IPS DF 4.7 (cell line): ENCODE results near the gene FDX1.

ENCODE experiments used
- DNase-seq: peaks from one replicate; pipeline ENCODE4 v3.0.0-alpha.2; 2013; ENCODE audit warnings: low spot score; ENCODE audit errors: extremely low read depth

The FDX1 gene

GRCh38 chr11:110431051-110431672, 1.4 kb downstream of the FDX1 start:
- no peak for DNase-seq

GRCh38 chr11:110431674-110432073, 1.9 kb downstream of the FDX1 start:
- no peak for DNase-seq

GRCh38 chr11:110432713-110433392, 3.1 kb downstream of the FDX1 start:
- no peak for DNase-seq

- DNase-seq, result no peak
These were observed 3.9 kb downstream of the FDX1 start for GRCh38 chr11:110433393-110434333.

- DNase-seq, result no peak
These were observed 5.4 kb downstream of the FDX1 start for GRCh38 chr11:110434952-110435779.

GRCh38 chr11:110435780-110436717, 6.3 kb downstream of the FDX1 start:
- DNase-seq, result no peak

- DNase-seq, result no peak
These were observed 8.3 kb downstream of the FDX1 start for GRCh38 chr11:110438017-110438416.

GRCh38 chr11:110445437-110445836, 15.7 kb downstream of the FDX1 start:
- DNase-seq, result no peak

GRCh38 chr11:110446061-110446460, 16.3 kb downstream of the FDX1 start:
- DNase-seq, result no peak

GRCh38 chr11:110446594-110446993, 16.8 kb downstream of the FDX1 start:
- DNase-seq, result no peak

GRCh38 chr11:110447343-110447742, 17.6 kb downstream of the FDX1 start:
- DNase-seq, result no peak

GRCh38 chr11:110447897-110448745, 18.4 kb downstream of the FDX1 start:
- DNase-seq, result no peak

- DNase-seq, result no peak
These were observed 20.5 kb downstream of the FDX1 start for GRCh38 chr11:110450246-110450645.

GRCh38 chr11:110452720-110453119, 23.0 kb downstream of the FDX1 start:
- DNase-seq, result no peak

- no peak for DNase-seq
These were observed 24.1 kb downstream of the FDX1 start for GRCh38 chr11:110453684-110454354.

GRCh38 chr11:110454609-110455008, 24.9 kb downstream of the FDX1 start:
- no peak for DNase-seq

- DNase-seq, result no peak
These were observed 26.0 kb downstream of the FDX1 start for GRCh38 chr11:110455718-110456117.

GRCh38 chr11:110463153-110463552, 33.4 kb downstream of the FDX1 start:
- DNase-seq, result no peak

GRCh38 chr11:110465231-110465630, 35.5 kb downstream of the FDX1 start:
- no peak for DNase-seq
